Panc1 (cell line): ENCODE results near the gene PPM1K.

ENCODE experiments used
- CTCF ChIP-seq: fragments of 450-650 bp; IDR thresholded peaks from 2 replicates; pipeline ENCODE4 v1.5.1; 2017; ENCODE audit warnings: mild to moderate bottlenecking
- POLR2AphosphoS5 ChIP-seq: IDR thresholded peaks from 2 replicates; pipeline ENCODE4 v1.6.1; 2012; ENCODE audit warnings: mild to moderate bottlenecking, low read depth, low read length, moderate library complexity

DNA sequence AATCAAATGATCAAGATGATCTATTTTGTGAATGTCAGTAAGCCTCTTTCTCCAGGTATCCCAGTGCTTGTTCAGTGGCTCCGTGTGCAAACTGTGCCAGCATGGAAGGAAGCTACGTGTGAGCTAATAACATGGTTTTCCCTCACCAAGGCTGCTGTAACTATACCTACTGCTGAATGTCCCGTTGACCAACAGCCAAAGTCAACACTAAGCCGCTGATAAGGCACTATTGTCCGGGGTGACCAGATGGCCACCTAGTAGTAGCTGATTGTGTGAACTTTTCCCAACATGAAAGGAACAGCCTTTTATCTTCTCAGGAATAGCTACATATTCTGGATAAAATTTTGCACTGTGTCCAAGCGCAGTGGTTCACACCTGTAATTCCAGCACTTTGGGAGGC is 68.0 kb downstream of the PPM1K start:
- TF ChIP-seq POLR2AphosphoS5 = no peak
- TF ChIP-seq CTCF = no peak
